ENCODE measurements around the gene MAIP1.
"Not testable (repeated sequence)": the region's sequence is repeated elsewhere in the genome, so short reads cannot be mapped to it uniquely, and the experiment has no call there.

Gene MAIP1

GRCh38 chr2:199955339-199956061, at the start of gene MAIP1, which contains the start of gene TYW5:
Gene MAIP1 (plus strand): TSS chr2:199955582. CDS start chr2:199955799, 217 bp downstream.
Gene TYW5 (minus strand): TSS chr2:199955491. CDS start chr2:199955470, 21 bp downstream.
- TF ChIP-seq, protein P1, sequence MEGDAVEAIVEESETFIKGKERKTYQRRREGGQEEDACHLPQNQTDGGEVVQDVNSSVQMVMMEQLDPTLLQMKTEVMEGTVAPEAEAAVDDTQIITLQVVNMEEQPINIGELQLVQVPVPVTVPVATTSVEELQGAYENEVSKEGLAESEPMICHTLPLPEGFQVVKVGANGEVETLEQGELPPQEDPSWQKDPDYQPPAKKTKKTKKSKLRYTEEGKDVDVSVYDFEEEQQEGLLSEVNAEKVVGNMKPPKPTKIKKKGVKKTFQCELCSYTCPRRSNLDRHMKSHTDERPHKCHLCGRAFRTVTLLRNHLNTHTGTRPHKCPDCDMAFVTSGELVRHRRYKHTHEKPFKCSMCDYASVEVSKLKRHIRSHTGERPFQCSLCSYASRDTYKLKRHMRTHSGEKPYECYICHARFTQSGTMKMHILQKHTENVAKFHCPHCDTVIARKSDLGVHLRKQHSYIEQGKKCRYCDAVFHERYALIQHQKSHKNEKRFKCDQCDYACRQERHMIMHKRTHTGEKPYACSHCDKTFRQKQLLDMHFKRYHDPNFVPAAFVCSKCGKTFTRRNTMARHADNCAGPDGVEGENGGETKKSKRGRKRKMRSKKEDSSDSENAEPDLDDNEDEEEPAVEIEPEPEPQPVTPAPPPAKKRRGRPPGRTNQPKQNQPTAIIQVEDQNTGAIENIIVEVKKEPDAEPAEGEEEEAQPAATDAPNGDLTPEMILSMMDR (IDR thresholded peaks at IDR 0.05) = no peak
- peak; percentile 81 for DNase-seq
- Mint-ChIP-seq H3K9me3 (no peaks in the 10 kb centered on the region), H3K36me3 (ENCODE audit: low read depth) (peaks cover 22% of the 10 kb centered on the region), H3K27ac (peak within 1 kb of the TSS; percentile 99), H3K4me1 (peaks cover 52% of the 10 kb centered on the region), H3K27me3 (ENCODE audit: low read depth, poor library complexity) (no peaks in the 10 kb centered on the region), H3K4me3 (peak within 1 kb of the TSS; percentile 99)

DNA sequence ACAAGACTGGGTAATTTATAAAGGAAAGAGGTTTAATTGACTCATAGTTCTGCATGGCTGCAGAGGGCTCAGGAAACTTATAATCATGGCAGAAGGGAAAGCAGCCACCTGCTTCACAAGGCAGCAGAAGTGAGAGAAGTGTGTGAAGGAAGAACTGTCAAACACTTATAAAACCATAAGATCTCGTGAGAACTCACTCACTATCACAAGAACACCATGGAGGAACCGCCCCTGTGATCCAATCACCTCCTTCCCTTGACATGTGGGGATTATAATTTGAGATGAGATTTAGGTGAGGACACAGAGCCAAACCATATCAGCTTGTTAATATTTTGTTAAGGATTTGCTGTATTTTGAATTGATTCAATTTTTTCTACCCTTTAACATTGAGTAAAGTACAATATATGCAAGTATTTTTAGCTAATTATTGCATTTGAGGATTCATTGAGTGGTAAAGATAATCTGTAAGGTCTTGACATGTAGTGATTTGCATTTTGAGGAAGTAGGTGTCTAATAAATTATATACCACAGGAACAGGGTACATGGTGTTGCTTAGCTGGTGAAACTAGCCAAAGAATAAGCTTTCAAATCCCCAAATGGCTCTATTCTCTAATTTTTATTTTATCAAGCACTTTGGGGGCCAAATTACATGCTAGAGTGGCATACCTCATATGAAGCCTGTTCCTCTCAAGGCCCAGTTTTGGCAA, 48.2 kb upstream of the MAIP1 start:
- no peak overlapping the region for H3K27ac Mint-ChIP-seq
- no peaks in the 10 kb centered on the region for H3K36me3 Mint-ChIP-seq (ENCODE audit: low read depth)
- no peaks in the 10 kb centered on the region for H3K9me3 Mint-ChIP-seq
- peaks cover 4% of the 10 kb centered on the region for H3K27me3 Mint-ChIP-seq (ENCODE audit: low read depth, poor library complexity)
- DNase-seq = no peak
- H3K4me3 Mint-ChIP-seq = no peak overlapping the region
- peaks cover 18% of the 10 kb centered on the region for H3K4me1 Mint-ChIP-seq
- TF ChIP-seq, protein P1 (IDR thresholded peaks at IDR 0.05) = no peak

GRCh38 chr2:199910338-199911051, 44.9 kb upstream of the MAIP1 start:
- peaks cover 32% of the 10 kb centered on the region for H3K4me1 Mint-ChIP-seq
- peaks cover 22% of the 10 kb centered on the region for H3K36me3 Mint-ChIP-seq (ENCODE audit: low read depth)
- H3K9me3 Mint-ChIP-seq = peaks cover 9% of the 10 kb centered on the region
- peaks cover 4% of the 10 kb centered on the region for H3K27me3 Mint-ChIP-seq (ENCODE audit: low read depth, poor library complexity)
- peak overlapping the region; percentile 96 for H3K4me3 Mint-ChIP-seq
- no peak for DNase-seq
- peak overlapping the region; percentile 94 for H3K27ac Mint-ChIP-seq
- TF ChIP-seq, protein P1 (IDR thresholded peaks at IDR 0.05) = no peak

DNA sequence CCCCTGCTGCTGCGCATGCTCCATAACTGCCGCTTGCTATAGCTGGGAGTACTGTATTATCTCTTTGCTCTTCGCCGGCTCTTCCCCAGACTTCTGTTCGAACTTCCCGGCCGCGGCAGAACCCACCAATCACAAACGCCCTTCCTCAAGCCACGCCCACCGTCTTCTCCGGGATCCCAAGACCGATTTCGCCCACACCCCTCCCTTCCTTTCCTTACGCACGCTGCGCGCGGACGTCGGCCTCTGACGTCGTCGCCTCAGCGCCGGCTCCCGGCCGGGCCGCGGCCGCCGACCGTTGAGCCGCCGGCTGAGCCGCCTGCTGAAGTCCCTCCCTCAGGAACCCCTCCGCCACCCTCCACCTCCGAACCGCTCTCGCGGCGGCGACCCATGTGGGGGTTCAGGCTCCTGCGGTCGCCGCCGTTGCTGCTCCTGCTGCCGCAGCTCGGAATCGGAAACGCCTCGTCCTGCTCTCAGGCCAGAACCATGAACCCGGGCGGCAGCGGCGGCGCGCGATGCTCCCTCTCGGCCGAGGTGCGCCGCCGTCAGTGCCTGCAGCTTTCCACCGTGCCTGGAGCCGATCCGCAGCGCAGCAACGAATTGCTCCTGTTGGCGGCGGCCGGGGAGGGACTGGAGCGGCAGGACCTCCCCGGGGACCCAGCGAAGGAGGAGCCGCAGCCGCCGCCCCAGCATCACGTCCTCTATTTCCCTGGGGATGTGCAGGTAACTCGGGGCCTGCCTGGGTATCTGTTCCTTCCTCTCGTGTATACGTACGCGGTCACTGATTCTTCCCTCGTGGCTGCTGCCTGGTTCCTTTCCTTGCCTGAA, 44.1 kb upstream of the MAIP1 start, which contains the start of gene C2orf69:
C2orf69 (plus strand) TSS at position 242 of the 825 bp plus-strand sequence; CDS start at position 388, 146 bp downstream.
- H3K4me3 Mint-ChIP-seq = peak within 1 kb of the TSS; percentile 96

GRCh38 chr2:199911877-199912161, 43.6 kb upstream of the MAIP1 start:
- H3K9me3 Mint-ChIP-seq = peaks cover 23% of the 10 kb centered on the region
- peak overlapping the region; percentile 99 for H3K27ac Mint-ChIP-seq
- H3K4me3 Mint-ChIP-seq = peak overlapping the region; percentile 96
- H3K4me1 Mint-ChIP-seq = peaks cover 32% of the 10 kb centered on the region
- no peak for DNase-seq
- peaks cover 35% of the 10 kb centered on the region for H3K36me3 Mint-ChIP-seq (ENCODE audit: low read depth)
- TF ChIP-seq, protein P1 (IDR thresholded peaks at IDR 0.05) = no peak
- peaks cover 3% of the 10 kb centered on the region for H3K27me3 Mint-ChIP-seq (ENCODE audit: low read depth, poor library complexity)

More for the DNA sequence above, 44.1 kb upstream of the MAIP1 start, which contains the start of gene C2orf69:
- H3K27me3 Mint-ChIP-seq (ENCODE audit: low read depth, poor library complexity) = peaks cover 4% of the 10 kb centered on the region
- peak; percentile 98 for DNase-seq
- H3K27ac Mint-ChIP-seq = peak within 1 kb of the TSS; percentile 99
- H3K36me3 Mint-ChIP-seq (ENCODE audit: low read depth) = peaks cover 29% of the 10 kb centered on the region
- H3K4me1 Mint-ChIP-seq = peaks cover 32% of the 10 kb centered on the region
- H3K9me3 Mint-ChIP-seq = peaks cover 17% of the 10 kb centered on the region
- TF ChIP-seq, protein P1 (IDR thresholded peaks at IDR 0.05) = no peak

GRCh38 chr2:199912553-199913114, 42.7 kb upstream of the MAIP1 start:
- H3K27ac Mint-ChIP-seq = not testable (repeated sequence)

More at GRCh38 chr2:199912553-199913114, 42.7 kb upstream of the MAIP1 start:
- peaks cover 31% of the 10 kb centered on the region for H3K9me3 Mint-ChIP-seq
- H3K4me3 Mint-ChIP-seq = peak overlapping the region; percentile 96
- not testable (repeated sequence) for H3K27me3 Mint-ChIP-seq (ENCODE audit: low read depth, poor library complexity); DNase-seq
- H3K36me3 Mint-ChIP-seq (ENCODE audit: low read depth) = peaks cover 43% of the 10 kb centered on the region
- peaks cover 32% of the 10 kb centered on the region for H3K4me1 Mint-ChIP-seq
